Measurements from ENCODE around the gene CABLES1. TPM values are rescaled to one million over a fixed set of nuclear protein-coding genes. Genes with fewer than 3 reads are reported as not detected.
A peak's percentile ranks its signal among the peaks of the same experiment; 100 is the strongest.

The CABLES1 gene
- total and polyA plus RNA-seq, 2 donors from 2014 or later, result 7.6 to 40.5 TPM

DNA sequence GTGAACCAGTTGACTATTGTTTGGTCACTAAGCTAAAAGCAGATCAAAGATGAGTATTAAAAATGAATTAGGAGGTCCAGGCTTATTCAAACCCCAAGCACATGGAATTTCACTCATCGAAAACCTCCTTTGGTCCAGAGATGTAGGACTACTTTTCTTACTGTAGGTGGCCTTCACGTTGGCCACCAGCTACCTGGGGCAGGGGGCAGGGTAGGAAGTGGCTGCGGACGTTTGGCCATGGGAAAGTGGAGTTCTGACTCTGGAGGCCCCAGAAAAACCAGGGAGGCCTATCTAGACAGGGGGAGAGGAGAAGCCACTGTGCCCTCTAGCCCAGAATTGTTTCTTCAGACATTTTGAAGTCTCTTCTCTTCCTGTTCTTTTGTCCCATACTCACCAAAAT, 31.8 kb upstream of the CABLES1 start:
- intact Hi-C loops (cut with DNase I), result no loop called here
- no peak for DNase-seq

GRCh38 chr18:23105030-23105429, 30.3 kb upstream of the CABLES1 start:
- intact Hi-C loops (cut with DNase I), result no loop called here
- H3K4me3 ChIP-seq (ENCODE audit: low read length in 3 of 3), result no peak overlapping the region
- H3K36me3 ChIP-seq (ENCODE audit: control insufficient read depth in 2 of 3, insufficient read depth in 3 of 3, low read length in 3 of 3), result no peaks in the 10 kb centered on the region
- no peaks in the 10 kb centered on the region for H3K9me3 ChIP-seq (ENCODE audit: control insufficient read depth in 2 of 3, insufficient read depth in 1 of 3, low read length in 3 of 3)
- no peaks in the 10 kb centered on the region for H3K4me1 ChIP-seq (ENCODE audit: control insufficient read depth in 2 of 3, insufficient read depth in 2 of 3, low read depth in 1 of 3, low read length in 3 of 3)
- TF ChIP-seq, protein P1, sequence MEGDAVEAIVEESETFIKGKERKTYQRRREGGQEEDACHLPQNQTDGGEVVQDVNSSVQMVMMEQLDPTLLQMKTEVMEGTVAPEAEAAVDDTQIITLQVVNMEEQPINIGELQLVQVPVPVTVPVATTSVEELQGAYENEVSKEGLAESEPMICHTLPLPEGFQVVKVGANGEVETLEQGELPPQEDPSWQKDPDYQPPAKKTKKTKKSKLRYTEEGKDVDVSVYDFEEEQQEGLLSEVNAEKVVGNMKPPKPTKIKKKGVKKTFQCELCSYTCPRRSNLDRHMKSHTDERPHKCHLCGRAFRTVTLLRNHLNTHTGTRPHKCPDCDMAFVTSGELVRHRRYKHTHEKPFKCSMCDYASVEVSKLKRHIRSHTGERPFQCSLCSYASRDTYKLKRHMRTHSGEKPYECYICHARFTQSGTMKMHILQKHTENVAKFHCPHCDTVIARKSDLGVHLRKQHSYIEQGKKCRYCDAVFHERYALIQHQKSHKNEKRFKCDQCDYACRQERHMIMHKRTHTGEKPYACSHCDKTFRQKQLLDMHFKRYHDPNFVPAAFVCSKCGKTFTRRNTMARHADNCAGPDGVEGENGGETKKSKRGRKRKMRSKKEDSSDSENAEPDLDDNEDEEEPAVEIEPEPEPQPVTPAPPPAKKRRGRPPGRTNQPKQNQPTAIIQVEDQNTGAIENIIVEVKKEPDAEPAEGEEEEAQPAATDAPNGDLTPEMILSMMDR (IDR thresholded peaks at IDR 0.05; ENCODE audit: borderline replicate concordance, extremely low read depth, insufficient read depth), result no peak
- H3K27me3 ChIP-seq (ENCODE audit: control insufficient read depth, insufficient read depth, low read length), result no peaks in the 10 kb centered on the region
- DNase-seq, result no peak
- no peak overlapping the region for H3K27ac ChIP-seq (ENCODE audit: low read depth in 2 of 2, low read length in 2 of 2)
- FAIRE-seq, result no peak
- no peak overlapping the region for H3K9ac ChIP-seq (ENCODE audit: low read length in 3 of 3)

More for the DNA sequence above, 31.8 kb upstream of the CABLES1 start:
- no peaks in the 10 kb centered on the region for H3K36me3 ChIP-seq (ENCODE audit: control insufficient read depth in 2 of 3, insufficient read depth in 3 of 3, low read length in 3 of 3)
- H3K9ac ChIP-seq (ENCODE audit: low read length in 3 of 3), result no peak overlapping the region
- H3K9me3 ChIP-seq (ENCODE audit: control insufficient read depth in 2 of 3, insufficient read depth in 1 of 3, low read length in 3 of 3), result no peaks in the 10 kb centered on the region
- no peaks in the 10 kb centered on the region for H3K27me3 ChIP-seq (ENCODE audit: control insufficient read depth, insufficient read depth, low read length)
- TF ChIP-seq, protein P1 (IDR thresholded peaks at IDR 0.05; ENCODE audit: borderline replicate concordance, extremely low read depth, insufficient read depth), result no peak
- FAIRE-seq, result no peak
- no peak overlapping the region for H3K4me3 ChIP-seq (ENCODE audit: low read length in 3 of 3)
- H3K4me1 ChIP-seq (ENCODE audit: control insufficient read depth in 2 of 3, insufficient read depth in 2 of 3, low read depth in 1 of 3, low read length in 3 of 3), result no peaks in the 10 kb centered on the region
- no peak overlapping the region for H3K27ac ChIP-seq (ENCODE audit: low read depth in 2 of 2, low read length in 2 of 2)

DNA sequence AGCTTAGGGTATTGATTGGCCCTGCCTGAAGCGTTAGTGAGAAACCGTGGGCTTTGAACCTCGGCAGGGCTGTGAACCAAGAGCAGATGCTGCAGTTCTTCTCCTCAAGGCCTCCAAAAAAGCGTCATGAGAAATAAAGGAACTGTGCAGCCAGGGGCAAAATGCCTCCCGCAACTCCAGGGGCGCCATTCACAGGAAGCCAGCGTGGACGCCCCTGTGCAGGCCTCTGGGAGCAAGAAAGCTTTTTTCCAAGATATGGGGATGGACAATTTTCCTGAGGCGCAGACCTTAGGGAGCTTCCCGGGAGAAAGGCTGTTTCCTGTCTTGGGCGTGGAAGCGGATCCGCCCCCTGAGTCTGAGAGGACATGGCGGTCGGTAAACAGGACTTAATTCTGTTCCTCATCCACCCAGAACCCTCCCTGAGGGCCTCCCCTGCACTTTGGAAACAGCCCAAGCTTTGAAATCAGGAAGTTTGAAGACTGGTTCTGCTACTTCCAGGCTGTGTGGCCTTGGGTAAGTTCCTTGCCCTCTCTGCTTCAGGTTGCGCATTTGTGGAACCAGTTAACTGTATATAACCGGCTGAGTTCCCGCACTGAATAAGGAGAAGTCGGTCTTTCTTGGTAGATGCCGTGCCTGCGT, 29.6 kb upstream of the CABLES1 start:
- FAIRE-seq (no peak), DNase-seq (no peak)
- H3K9ac ChIP-seq (ENCODE audit: low read length in 3 of 3), result no peak overlapping the region
- no peaks in the 10 kb centered on the region for H3K27me3 ChIP-seq (ENCODE audit: control insufficient read depth, insufficient read depth, low read length)
- H3K36me3 ChIP-seq (ENCODE audit: control insufficient read depth in 2 of 3, insufficient read depth in 3 of 3, low read length in 3 of 3), result no peaks in the 10 kb centered on the region
- intact Hi-C loops (cut with DNase I), result no loop called here
- no peak overlapping the region for H3K4me3 ChIP-seq (ENCODE audit: low read length in 3 of 3)
- H3K4me1 ChIP-seq (ENCODE audit: control insufficient read depth in 2 of 3, insufficient read depth in 2 of 3, low read depth in 1 of 3, low read length in 3 of 3), result no peaks in the 10 kb centered on the region
- H3K9me3 ChIP-seq (ENCODE audit: control insufficient read depth in 2 of 3, insufficient read depth in 1 of 3, low read length in 3 of 3), result no peaks in the 10 kb centered on the region
- no peak overlapping the region for H3K27ac ChIP-seq (ENCODE audit: low read depth in 2 of 2, low read length in 2 of 2)
- TF ChIP-seq, protein P1 (IDR thresholded peaks at IDR 0.05; ENCODE audit: borderline replicate concordance, extremely low read depth, insufficient read depth), result no peak

GRCh38 chr18:23106575-23106974, 28.7 kb upstream of the CABLES1 start:
- Histone ChIP-seq H3K9ac (ENCODE audit: low read length in 3 of 3) (no peak overlapping the region), H3K36me3 (ENCODE audit: control insufficient read depth in 2 of 3, insufficient read depth in 3 of 3, low read length in 3 of 3) (no peaks in the 10 kb centered on the region), H3K27me3 (ENCODE audit: control insufficient read depth, insufficient read depth, low read length) (no peaks in the 10 kb centered on the region), H3K4me3 (ENCODE audit: low read length in 3 of 3) (no peak overlapping the region), H3K9me3 (ENCODE audit: control insufficient read depth in 2 of 3, insufficient read depth in 1 of 3, low read length in 3 of 3) (no peaks in the 10 kb centered on the region), H3K27ac (ENCODE audit: low read depth in 2 of 2, low read length in 2 of 2) (no peak overlapping the region), H3K4me1 (ENCODE audit: control insufficient read depth in 2 of 3, insufficient read depth in 2 of 3, low read depth in 1 of 3, low read length in 3 of 3) (no peaks in the 10 kb centered on the region)
- TF ChIP-seq, protein P1 (IDR thresholded peaks at IDR 0.05; ENCODE audit: borderline replicate concordance, extremely low read depth, insufficient read depth), result no peak
- intact Hi-C loops (cut with DNase I), result no loop called here
- FAIRE-seq (no peak), DNase-seq (peak in 1 of 5 donors; percentile 29)

Measured in kidney (tissue), 14 donors.